IPS DF 19.7 (cell line): Measurements from ENCODE around the gene NHERF2.

ENCODE experiments used
- DNase-seq: peaks from one replicate; pipeline ENCODE4 v3.0.0-alpha.2; 2013; ENCODE audit warnings: low read depth, low spot score

NHERF2 gene

GRCh38 chr16:2026461-2027023 is at the start of gene NHERF2:
NHERF2 (plus strand) TSS chr16:2026902; CDS start chr16:2027006, 104 bp downstream.
- DNase-seq = no peak

GRCh38 chr16:1976951-1977874 is 49.5 kb upstream of the NHERF2 start:
- no peak for DNase-seq

DNA sequence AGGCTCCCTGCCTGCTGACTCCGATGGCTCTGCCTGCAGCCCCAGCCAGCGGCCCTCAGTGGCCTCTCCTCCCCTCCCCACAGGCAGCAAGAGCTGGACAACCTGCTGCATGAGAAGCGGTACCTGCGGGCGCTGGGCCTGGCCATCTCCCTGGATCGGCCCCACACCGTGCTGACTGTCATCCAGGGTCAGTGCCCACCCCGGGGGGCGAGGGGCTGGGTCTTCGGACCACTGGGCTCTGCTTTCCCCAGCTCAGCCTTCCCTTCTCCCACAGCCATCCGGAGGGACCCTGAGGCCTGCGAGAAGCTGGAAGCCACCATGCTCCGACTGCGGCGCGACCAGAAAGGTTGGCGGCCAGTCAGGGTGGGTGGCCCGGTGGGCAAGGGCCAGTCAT is 48.8 kb upstream of the NHERF2 start:
- no peak for DNase-seq

DNA sequence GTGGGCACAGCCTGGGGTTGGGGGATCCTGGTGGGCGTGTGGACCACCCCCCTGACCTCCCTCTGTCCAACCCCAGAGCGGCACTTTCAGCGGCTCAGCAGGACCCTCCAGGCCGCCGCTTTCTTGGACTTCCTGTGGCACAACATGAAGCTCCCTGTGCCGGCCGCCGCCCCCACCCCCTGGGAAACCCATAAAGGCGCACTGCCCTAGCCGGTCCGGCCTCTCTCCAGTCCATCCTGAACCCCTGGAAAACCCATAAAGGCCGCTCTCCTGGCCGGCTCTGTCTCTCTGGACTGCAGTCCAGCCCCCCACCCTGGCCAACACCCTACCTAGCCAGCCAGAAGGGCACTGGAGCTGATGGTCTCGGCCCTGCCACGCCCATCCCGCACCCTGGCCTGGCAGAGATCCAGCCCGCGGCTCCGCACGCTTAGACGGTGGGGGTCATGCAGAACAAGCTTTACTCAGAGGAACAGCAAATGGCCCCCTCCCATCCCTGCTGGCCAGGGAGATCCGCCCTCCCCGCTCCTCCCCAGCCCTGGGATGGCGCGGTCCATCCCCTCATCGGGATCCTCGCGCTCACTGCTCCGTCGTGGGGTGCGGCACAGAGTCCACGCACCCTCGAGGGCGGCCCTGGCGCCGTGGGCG is 48.1 kb upstream of the NHERF2 start:
- DNase-seq = no peak

- no peak for DNase-seq
These were observed 47.3 kb upstream of the NHERF2 start for GRCh38 chr16:1979271-1980029.

DNA sequence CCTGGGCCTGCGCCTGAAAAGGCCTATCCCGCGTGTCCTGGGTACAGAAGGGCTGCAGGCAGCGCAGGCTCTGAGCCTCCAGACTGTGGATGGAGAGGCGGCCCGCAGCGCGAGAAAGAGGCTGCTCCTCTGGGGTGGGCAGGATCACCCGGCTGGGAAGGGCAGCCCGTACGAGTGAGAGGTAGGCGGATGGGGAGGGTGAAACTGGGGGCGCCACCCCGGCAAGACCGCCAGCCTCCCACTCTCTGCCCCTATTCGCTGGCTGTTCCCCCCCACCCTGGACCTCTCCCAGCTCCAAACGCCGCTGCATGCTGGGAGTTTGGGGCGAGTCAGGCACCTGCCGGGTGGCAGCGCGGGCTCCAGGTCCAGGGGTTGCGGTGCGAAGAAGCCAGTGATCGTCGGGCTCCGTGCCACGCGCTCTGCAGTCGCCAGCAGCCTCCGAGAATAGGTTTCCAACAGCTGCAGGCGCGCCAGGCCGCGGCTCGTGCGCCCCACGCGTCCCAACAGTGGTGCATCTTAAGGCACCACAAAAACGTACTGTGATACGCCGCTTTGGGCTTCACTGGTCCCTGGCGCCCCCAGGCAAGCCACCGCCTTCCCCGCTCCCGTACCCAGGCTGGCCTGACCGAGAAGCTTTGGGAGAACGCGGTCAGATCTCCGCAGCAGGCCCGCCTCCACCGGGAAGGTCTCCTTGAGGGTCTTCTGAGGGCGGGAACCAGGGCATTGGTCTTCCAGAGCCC is 46.5 kb upstream of the NHERF2 start:
- DNase-seq = no peak

DNA sequence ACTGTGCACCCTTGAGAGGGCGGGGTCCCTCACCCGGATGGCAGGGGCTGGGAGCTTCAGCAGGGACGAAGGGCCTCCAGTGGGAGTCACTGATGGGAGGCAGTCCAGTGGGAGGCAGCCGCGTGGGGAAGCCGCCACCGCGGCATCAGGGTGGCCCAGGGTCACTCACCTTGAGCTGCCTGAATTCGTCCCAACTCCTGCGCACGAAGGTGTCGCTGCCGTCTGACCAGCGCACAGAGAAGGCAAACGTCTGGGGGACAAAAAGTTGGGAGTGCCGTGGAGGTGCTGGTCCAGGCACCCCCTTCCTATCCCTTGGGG is 46.0 kb upstream of the NHERF2 start:
- no peak for DNase-seq

DNA sequence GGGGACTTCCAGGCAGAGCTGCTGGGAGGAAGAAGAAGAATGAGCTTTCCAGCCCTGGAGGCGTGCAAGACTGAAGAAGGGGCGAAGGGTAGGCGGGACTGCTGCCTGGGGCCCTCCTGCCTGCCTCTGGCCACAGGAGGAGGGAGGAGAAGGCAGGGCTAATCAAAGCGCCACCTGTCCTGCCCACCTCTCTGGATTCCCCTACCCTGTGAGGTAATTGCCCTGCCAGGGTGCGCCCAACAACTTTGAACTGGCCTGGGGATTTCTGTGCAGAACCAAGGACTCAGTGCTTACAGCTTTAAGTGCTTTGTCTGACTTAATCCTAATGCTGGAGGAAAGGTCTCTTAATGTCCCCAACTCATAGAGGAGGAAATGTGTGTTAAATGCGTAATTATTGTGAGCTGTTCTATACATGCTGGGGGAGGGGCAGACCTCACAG is 45.3 kb upstream of the NHERF2 start, which contains the start of gene NOXO1:
NOXO1 (minus strand) TSS at position 72 of the 439 bp plus-strand sequence. CDS start 290 bp downstream, outside the sequence.
- no peak for DNase-seq

DNA sequence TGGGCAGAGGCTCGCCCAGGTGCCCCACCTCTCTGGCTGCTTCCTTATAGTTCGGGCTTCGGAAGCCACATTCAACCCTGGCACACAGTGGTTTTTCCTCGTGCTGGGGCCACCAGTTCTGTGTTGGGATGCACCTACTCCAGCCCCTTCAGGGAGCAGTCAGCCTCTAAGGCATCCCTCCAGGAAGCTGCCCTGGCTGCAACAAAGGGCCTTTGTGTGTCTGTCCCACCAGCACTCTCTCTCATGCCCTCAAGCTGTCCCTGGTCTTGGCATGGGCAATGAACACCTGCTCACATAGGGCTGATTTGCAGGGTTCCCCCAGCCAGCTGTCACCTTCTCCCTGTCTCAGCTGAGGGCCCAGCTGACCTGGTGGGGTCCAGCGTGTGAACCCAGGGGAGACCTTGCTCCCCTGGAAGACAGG is 44.7 kb upstream of the NHERF2 start:
- DNase-seq = no peak

GRCh38 chr16:1982991-1983543 is 43.6 kb upstream of the NHERF2 start:
- DNase-seq = no peak

- no peak for DNase-seq
These were observed 43.0 kb upstream of the NHERF2 start, which contains the start of gene GFER for GRCh38 chr16:1983544-1984346. GFER (plus strand) TSS chr16:1984193; CDS start chr16:1984219, 26 bp downstream.

DNA sequence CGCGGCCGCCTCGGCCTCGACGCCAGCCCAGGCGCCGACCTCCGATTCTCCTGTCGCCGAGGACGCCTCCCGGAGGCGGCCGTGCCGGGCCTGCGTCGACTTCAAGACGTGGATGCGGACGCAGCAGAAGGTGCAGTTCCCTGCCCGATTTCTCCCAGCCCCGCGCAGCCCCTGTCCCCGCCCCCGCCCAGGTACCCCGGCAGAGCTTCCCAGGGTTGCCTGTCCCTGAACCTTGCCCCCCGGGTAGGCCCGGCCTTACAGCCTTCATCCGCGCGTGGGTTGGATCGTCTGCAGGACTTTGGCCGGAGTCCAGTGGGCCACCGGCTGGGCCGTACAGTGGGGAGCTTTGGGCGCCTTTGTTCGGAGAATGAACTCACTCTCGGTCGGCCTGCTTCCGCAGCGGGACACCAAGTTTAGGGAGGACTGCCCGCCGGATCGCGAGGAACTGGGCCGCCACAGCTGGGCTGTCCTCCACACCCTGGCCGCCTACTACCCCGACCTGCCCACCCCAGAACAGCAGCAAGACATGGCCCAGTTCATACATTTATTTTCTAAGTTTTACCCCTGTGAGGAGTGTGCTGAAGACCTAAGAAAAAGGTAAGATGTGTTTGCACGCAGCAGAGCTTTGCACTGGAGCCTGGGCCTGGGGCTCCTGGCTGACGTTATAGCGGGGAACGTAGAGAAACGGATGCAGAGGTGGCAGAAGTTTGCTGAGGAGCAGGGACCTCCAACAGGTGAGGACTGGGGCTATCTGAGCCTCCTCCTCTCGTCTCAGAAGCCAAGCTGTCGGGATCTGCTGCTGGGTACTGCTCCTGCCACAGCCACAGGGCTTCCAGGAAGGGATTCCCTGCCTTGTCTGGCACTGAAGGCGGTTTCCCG is 42.1 kb upstream of the NHERF2 start:
- DNase-seq = no peak

DNA sequence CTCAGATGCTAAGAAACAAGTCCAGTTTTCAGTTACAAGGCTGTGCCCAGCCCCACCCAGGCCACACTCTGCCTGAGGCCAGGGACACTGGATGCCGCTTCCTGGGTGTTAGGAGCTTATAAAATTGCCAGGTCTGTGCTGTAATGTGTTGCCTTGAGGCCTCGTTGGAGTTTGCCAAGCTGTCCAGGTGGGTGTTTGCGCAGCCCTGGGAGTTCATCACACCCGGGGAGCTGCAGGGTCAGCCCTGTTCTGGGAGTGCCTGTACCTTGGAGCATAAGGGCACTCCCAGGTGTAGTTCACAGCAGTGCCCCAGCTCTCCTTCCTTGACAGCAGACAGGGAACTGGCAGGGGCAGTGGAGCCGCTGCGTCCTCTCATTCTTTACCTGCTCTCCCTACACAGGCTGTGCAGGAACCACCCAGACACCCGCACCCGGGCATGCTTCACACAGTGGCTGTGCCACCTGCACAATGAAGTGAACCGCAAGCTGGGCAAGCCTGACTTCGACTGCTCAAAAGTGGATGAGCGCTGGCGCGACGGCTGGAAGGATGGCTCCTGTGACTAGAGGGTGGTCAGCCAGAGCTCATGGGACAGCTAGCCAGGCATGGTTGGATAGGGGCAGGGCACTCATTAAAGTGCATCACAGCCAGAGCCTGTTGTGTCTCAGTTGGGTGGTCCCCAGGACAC is 41.1 kb upstream of the NHERF2 start:
- DNase-seq = no peak

- no peak for DNase-seq
These were observed 39.5 kb upstream of the NHERF2 start for GRCh38 chr16:1987198-1987597.

DNA sequence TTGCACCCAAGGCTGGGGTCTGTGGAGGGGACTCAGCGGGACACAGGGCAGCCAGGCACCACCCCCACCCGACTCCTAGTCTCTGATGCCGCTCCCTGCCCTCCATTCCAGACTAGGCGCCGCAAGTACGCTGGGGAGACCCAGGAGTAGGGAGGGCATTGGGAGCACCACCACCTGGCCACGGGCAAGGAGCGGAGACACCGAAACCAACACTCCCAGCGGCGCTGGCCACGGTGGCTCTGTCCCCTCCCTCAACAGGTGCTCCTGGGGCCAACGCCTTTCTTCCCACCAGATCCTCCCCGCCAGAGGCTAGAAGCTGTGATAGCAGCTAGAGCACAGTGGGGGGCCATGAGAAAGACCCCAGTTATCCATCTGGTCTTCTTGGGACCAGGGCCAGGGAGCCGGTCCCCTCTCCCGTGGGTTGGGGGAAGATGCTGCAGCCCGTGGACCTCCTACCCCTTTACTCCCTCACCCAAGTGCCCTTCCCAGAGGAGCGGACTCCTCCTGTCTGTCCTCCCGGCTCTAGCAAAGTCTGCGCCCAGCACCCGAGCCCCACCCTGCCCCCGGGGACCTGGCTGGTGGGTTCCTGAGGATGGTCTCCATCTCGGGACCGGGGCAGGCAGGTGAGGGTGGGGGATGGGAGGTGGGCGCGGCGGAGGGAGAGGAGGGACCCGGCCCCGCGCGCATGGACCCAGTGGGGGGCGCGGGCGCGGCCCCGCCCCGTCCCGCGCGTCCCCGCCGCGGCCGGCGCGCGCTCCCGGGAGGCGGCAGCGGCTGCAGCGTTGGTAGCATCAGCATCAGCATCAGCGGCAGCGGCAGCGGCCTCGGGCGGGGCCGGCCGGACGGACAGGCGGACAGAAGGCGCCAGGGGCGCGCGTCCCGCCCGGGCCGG is 37.2 kb upstream of the NHERF2 start, which contains the start of gene SYNGR3:
SYNGR3 (plus strand) TSS at position 762 of the 892 bp plus-strand sequence. CDS start 133 bp downstream, outside the sequence.
- DNase-seq = no peak

- no peak for DNase-seq
These were observed 36.7 kb upstream of the NHERF2 start for GRCh38 chr16:1990101-1990350.

DNA sequence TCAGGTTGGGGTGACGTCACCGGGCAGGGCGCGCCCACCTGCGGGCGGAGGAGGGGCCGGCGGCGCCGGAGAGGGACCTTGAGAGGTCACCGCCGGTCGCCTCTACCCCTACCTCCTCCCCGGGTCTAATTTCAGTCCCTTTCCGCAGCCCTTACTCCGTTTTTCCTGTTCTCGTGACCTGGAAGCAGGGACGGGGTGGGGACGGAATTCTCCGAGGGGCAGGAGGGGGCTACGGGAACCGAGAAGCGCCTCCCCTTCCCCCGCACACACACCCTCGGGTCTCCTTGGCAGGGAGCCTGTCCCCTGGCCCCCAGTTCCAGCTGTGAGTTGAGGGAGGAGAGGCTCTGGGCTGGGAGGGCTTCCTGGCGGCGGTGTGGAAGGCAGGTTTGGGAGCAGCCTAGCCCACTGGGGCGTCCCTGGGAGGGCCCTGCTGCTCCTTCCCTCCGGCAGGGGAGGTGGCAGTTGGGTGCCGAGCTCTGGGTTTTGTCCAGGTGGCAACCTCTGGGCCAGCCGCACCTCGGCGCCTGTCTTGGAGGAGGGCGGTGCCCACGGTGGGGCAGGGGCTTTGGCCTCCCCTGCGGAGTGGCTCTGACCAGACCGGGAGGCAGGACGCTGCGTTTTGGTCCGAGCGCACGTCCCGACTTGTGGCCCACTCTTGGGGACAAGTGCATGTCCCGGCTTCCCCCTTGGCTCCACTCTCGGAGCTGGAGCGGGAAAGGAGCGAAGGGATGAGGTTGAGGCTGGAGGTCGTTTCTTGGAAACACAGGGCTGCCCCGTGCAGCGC is 36.2 kb upstream of the NHERF2 start:
- no peak for DNase-seq
